CD4-positive, alpha-beta T cell treated with Interleukin-2 at 100 ng/mL for 4 hours (primary cell): ENCODE measurements around the gene GSG1.
"Not testable (repeated sequence)": the region's sequence is repeated elsewhere in the genome, so short reads cannot be mapped to it uniquely, and the experiment has no call there.

Experiments
- DNase-seq: peaks from one replicate; pipeline ENCODE4 v3.0.0-alpha.2; 2020; ENCODE audit warnings: low spot score

GSG1 gene

DNA sequence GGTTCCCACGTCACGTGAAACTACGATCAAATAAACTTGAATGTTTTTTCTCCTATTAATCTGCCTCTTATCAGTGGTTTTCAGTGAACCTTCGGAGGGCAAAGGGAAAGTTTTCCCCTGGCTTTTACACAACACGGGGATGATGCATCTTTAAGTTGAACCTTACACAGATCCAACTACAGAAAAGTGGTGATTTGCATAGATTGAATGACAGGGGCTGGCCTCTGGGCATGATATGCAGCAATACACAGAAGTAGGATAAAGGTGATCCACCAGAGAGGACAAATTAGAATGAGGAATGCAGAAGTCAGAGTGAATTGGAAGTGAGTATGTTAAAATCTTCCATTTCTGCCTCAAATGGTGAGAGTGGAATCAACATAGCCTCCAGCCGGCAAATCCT is 11.6 kb downstream of the GSG1 start:
- no peak for DNase-seq

DNA sequence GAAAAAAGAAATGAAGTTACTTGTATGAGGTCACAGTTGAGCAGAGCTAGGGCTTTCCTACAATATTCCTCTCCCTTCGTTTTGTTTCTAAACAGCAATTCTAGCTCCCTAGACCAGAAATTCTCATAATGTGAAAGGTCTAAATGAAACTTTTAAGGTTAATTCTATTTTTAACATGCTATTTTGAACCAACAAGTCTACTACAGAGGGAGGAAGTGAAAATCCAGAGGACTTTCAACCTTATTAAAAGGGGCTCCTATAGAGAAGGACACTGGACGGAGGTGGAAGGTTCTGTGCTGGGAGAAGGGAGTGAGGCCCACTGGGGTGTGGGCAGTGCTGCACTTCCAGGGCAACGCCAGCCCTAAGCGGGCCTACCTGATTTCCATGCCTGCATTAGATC is 13.4 kb downstream of the GSG1 start:
- DNase-seq: no peak

DNA sequence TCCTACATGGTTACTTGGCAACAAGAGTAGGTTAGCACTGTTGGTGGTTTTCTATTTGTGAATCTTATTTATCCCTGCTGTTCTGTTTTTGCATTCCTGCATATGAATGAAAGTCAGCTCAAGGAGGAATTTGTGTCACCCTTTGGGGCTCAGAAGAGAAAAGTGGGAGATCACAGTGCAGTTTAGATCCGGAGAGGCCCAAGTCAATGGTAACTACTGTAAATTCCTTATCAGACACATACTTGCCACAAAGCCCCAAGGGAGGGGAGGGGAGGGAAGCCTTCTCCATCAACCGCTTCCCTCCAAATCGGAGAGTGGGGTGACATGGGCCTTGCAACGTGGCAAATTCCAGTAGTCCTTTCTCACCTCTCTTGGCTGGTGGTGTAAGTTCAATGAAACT is 15.0 kb downstream of the GSG1 start:
- DNase-seq: no peak

DNA sequence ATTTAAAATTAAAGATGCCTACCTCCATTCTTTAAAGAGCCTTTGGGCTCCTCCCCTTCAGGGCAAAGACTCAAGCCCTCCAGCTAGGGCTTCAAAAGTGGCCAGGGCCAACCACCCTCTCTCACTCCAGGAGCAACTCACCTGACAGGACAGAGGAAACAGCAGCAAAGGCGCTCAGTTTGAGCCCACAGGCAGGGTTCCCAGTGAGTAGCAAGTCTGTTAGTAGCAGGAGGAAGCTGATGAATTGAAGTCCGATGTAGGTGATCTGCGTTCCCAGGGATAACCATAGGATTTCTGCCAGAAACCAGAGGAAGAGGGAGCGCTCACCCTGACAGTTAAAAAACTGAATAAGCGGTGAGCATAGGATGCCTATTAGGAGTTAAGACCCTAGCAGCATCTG is 15.7 kb downstream of the GSG1 start:
- no peak for DNase-seq

DNA sequence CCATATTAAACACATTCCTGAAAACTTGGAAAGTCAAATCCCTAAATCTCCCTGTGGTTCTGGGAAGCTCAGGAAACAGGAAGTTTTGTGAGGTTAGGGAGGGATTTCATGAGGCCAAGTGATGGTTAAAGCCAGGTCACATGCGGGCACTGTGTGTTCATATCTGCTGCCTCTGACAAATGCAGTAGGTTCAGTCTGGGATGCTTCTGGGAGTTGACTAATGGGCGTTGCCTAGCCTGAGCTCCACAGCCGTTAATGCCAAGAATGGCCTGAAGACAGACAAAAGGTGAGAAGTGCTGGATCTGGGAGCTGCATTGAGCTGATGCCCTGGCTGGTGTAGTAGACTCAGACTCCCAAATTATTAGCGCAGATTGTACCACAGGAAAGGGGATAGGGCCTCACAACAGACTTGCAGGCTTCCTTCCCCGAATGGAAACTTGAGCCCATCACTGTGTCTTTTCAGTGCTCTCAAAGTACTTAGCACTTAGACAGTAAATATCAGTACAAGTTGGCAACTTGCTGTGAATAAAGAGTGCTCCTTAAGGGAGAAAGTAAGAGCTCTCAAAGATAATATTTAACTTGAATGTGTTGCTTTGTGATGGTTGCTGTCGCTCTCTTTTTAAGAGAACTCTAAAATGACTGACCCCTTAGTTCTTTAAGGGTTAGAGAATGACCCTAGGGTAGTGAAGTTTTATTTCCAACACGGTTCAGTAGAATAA is 17.3 kb downstream of the GSG1 start:
- no peak for DNase-seq

DNA sequence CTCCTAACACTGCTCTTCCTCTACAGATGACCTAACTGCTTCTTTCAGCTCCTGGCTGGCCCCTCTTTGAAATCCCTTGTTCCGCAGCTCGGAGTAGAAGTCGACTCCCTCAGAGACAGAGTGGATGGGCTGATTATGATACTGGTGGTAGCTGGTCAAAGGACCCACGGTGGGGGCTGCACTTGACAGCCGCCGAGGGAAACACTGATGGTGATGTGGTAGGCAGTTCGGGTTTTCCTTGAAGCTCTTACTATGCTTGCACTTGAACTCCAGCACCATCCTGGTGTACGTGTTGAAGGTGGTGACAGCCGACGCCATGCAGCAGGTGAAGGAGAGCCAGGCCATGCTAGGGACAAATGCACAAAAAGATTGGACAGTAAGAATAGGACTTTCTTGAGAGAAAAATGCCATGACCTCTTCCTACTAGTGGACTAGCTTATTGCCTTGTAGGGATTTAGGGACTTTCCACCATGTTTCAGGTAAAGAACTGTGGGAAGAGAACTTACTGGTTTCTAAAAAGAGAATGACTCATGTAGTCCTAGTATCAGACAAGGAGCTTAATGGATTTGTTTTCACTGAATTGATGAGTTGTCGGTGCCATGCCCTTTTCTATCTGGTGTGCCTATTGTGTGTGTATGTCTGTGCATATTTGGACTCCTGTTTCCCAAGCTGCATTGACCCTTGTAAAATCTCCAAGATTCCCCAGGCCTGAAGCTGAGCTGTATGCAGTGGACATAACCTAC is 18.4 kb downstream of the GSG1 start:
- DNase-seq: no peak

DNA sequence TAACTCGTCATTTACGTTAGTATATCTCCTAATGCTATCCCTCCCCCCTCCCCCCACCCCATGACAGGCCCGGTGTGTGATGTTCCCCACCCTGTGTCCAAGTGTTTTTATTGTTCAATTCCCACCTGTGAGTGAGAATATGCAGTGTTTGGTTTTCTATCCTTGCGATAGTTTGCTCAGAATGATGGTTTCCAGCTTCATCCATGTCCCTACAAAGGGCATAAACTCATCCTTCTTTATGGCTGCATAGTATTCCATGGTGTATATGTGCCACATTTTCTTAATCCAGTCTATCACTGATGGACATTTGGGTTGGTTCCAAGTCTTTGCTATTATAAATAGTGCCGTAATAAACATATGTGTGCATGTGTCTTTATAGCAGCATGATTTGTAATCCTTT is 19.8 kb downstream of the GSG1 start:
- not testable (repeated sequence) for DNase-seq

DNA sequence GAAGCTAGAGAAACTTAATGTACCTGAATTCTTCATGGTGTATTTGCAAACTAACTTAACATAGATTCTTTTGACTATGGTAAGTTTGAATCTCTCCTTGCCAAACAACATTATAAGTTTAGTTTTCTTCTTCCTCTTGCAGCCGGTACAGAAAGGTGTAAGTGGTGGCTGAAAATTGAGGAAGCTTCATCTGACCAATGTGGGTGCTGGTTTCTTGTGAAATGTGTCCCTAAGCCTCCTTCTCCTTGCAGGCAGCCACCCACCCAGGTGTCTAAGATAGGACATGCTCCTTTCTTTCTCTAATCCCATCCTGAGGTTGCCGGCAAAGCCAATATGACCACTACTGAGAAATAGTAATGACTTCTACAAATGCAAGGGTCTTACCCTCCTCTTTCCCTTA is 20.6 kb downstream of the GSG1 start:
- DNase-seq: no peak

DNA sequence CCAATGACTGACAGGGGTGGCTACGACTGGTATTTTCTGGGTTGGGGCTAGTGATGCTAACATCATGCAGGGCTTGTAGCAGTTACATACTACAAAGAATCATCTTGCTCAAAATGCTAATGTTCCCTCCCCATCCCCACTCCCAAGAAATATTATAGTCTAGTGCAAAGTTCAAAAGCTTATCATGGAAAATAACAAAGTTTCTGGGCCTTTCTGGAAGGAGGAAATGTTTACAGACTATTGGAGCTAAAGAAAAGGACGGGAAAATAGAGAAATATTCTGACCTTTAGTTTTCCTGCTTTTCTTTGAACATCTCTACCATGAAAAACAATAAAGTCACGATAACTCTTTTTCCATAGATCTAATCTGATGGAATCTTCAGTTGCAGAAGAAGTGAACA is 23.2 kb downstream of the GSG1 start:
- no peak for DNase-seq

DNA sequence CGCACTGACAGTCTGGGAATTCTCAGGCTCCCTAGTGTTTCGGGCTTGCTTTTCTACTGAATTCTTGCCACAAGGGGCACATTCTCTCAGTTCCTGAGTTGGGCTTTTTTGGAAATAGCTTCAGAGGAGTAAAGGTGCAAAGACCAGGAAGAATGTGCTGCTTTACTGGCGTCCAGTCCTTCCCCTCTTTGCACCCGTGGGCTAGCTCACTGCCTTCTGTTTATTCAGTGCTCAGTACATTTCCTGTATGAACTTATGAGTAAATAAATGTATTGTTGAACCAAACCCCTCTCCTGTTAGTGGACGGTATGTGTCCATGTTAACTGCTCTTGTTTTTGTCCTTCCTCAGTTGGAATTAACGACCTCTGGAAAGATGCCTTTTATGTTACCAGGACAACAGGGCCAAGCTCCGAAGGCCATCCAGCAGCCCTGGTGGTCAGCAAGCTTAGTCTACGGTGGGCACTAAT is 24.0 kb downstream of the GSG1 start:
- no peak for DNase-seq

DNA sequence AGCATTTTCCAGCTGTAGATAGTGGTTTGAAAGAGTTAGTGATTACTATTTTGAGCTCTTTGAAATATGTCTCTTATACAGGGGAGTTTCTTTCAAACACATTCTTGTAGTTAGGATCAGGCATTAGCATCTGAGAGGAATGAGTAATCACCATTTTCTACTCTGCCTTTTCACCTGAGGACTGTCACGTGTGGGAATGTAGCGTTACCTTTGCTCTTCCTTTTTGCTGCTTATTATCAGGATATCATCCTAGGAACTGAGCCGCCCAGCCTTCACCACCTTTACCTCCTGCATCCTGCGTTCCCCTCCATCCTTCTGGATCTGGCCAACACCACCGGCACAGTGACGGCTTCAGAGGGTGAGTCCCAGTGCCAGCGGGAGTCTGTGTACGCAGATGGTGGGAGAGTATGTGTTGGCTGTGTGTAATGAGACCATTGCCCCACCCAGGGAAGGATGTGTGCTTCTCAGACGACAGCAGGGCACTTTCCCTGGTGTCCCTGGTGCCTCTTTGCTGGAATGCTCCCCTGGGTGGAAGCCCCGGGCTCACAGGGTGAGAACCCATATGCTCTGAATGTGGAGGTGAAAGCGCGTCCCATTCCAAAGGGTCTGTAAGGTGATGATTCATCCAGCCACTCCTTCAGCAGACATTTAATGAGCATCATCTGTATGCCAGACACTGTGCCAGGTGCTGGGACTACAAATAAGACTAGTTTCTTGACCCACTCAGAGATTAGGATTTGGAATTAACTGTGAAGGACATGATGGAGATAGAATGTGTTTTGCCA is 27.5 kb downstream of the GSG1 start:
- no peak for DNase-seq

DNA sequence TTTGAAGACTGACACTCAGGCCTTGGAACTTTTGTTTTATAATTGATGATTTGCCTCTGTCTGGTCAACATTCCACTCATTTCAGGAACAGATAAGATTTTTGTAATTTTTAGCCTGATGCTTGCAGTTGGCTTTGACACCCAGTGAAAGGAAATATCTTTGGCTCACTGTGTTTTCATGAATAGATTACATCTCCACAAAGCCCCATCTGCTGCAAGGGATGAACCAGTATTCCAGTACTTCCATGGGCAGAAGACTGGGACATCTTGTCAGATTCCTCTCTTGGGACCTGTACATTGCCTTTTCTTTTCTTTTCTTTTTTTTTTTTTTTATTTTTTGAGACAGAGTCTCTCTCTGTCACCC is 28.4 kb downstream of the GSG1 start:
- DNase-seq: no peak

DNA sequence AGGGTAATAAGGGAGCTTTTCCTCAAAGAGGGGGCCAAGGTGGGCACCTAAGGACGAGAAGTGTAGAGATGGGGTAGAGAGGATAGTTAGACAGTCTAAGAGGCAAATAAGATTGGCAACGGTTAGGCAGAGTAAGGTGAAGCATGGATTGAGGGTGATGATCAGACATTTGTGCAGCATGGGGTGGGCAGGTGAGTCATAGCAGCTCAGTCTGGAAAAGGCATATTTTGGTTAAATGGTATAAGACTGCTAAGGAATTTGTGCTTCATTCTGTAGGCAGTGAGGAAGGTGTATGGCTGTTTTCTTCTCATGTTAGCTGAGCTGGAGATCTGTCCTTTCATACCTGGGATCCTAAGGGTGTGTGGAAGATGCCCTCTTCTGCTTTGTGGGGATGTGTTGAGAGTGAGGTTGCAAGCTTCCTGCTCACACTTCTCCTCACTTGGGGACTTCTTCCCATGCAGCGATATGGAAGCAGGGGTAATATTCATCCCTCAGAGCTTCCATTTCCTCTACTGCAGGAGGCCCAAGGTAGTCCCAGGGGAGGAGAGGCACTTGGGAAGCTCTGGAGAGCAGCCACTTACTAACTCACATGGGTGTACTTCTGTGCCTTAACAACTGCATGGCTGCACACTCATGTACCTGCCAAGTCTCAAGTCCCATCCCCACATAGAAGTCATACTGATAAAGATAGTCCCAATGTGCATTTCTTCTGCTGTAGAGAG is 28.9 kb downstream of the GSG1 start:
- DNase-seq: no peak

DNA sequence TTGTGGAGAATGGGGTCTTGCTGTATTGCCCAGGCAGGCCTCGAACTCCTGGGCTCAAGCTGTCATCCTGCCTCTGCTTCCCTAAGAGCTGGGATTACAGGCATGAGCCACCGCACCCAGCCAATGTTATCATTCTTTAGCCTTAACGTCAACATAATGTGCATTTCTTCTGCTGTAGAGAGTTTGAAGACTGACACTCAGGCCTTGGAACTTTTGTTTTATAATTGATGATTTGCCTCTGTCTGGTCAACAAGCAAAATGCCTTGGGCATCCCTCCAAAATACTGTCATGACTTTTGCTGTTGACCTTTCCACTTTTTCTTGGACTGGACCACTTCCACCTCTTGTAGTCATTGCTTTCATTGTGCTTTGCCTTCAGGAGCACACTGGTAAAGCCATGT is 30.3 kb downstream of the GSG1 start:
- no peak for DNase-seq

DNA sequence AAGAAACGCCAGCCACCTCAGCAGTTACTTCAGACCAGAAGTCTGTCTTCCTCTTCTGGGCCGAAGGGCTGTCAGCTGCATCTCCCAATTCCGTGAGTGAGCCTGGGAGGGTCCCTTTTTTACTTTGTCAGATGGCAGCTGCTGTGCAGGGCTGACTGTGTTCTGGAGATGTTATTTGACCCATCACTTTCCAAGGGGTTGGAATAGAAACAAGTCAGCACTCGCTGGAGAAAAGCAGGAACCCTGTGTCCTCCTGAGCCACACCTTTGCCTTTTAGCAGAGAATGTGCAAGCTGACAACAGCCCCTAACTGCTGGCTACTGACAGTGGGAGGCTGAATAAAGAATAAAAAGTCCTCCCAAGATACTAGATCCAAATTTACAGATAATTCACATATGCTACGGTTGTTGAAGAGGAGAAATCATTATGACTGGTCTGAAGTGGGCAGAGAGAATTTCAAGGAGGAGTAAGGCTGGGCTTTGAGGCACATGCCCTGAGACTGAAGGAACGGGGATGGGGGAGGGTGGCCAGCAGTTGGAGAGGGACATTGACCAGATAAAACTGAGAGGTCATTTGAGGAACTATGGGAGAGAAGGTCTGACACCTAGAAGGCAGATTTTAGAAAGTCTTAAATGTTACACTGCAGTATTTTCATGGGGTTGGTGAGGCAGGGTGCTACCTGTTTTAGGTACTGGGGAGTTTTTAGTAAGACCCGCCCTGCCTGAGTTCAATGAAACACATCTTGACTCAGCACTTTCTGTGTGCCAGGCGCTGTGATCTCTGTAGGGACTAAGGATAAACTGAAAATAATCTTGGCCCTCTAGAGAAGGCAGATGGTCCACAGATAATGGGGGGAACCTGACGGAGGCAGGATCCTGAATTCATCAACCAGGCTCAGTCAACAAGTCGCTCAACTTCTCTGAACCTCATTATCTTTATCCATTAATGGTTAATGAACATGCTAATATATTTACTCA is 31.9 kb downstream of the GSG1 start:
- no peak for DNase-seq

DNA sequence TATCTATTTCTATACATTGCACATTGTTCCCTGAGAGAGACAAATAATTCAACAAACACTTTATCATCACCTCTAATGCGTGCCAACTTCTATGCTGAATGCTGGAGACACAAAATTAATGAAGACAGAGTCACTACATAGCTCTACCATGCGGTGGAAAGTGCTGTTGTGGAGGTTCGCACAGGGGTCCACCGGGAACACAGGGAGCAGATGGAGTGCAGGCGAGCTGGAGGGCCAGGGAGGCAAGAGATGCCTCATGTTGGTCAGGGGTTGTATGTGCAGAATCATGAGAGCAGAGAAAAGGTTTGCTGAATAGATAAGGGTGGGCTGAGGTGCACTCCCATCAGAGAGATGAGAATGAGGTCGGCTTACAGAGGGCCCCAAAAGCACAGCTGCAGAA is 34.1 kb downstream of the GSG1 start:
- DNase-seq: no peak

DNA sequence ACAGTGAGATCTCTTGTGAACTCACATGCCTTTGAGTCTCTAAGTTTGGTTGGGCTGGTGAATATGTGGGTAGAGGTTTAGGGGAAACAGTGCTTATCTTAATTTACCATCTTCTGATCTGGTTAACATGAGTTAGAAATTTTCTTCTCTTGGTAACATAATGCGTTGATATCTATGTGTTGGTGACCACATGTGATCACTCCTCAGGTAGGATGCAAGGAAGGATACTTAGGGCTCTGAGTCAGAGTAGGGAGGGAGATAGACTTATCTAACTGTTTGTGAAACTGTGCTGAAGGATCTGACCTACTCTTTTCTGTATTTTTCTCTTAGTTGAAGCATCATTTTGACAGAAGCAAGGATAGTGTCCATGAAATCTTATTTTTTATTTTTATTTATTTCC is 36.1 kb downstream of the GSG1 start:
- no peak for DNase-seq

DNA sequence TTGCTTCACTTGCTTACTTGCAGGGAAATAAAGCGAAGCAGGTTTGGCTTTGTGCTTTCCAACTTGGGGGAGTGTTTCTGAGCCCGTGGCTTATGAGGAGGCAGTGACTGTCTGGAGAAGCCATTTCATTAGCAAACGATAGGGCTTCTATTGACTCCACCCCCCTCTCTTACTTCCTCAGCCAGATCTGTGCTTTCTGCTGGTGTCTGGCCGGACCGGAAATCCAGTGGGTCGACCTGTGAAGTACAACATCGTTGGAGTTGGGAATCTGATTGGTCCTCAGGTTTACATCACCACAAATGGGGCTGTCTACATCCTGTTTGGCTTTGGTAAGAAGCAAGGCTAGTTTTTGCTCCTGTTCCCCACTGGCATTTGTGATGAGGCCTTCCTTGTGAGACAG is 37.0 kb downstream of the GSG1 start:
- DNase-seq: no peak

DNA sequence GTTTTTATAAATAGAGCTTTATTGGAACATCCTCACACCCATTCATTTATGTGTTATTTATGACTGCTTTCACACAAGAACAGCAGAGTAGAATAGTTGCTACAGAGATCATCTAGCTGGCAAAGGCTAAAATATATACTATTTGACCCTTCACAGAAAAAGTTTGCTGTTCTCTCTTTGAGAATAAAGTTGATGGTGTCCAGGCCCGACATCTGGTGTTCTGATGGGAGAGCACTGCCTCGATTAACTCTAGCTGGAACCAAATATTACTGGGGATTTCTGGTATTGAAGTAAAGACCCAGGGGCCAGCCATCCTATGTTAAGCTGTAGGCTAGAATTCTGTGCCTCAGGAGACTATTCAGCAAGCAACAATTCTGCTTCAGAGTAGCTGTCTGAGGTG is 37.5 kb downstream of the GSG1 start:
- DNase-seq: no peak

DNA sequence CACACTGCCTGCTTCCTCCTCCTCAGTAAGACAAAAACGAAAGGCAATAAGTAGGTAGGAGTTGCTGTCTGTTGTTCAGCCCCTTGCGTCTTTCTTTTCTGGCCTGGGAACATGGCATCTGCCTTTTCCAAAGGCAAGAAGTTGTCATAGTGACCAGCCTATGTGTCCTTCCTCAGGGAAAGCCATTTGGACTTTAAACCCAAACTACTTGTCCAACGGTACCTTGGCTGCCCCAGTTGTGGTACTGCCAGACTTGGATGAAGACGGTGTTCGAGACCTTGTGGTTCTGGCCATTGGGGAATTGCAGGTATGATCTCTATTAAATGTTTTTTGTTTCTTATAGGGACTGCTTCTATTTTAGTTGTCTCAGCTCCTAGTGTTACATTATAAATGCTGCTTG is 40.8 kb downstream of the GSG1 start:
- DNase-seq: no peak

DNA sequence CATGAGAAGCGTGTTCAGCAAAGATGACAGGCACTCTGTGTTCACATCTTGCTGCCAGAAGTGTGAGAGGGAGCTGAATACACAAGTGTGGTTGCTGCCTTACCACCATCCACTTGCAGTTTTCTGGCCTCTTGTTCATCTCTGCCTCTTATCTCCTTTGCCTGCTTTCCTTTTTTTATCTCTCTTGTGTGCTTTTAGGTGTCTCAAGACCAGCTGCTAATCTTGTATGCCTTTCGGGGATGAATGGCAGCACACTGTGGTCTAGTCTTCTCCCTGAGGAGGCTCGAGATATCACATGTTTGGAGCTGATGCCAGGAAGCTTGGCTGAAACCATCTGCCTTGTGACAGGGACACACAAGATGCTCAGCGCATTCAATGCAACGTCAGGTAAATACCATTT is 42.1 kb downstream of the GSG1 start:
- no peak for DNase-seq
